H9 (cell line): ENCODE data around the gene IL12RB2. TPM values are rescaled to one million over a fixed set of nuclear protein-coding genes. Genes with fewer than 3 reads are reported as not detected.

Source experiments
- DNase-seq: peaks from one replicate; pipeline ENCODE4 v3.0.0-alpha.2; 2017
- H2AFZ ChIP-seq: one replicate; pipeline ENCODE4 v1.6.1; 2013; ENCODE audit warnings: mild to moderate bottlenecking, low read length, control low read depth, moderate library complexity
- H2AK5ac ChIP-seq: 2 replicates; pipeline ENCODE4 v1.6.1; 2013; ENCODE audit warnings: low read length, control low read depth, mixed read lengths; ENCODE audit not compliant: insufficient read length
- H2BK120ac ChIP-seq: one replicate; pipeline ENCODE4 v1.6.1; 2013; ENCODE audit warnings: low read depth, mild to moderate bottlenecking, low read length, control low read depth, inconsistent platforms; ENCODE audit not compliant: poor library complexity, severe bottlenecking
- H2BK12ac ChIP-seq: 2 replicates; pipeline ENCODE4 v1.6.1; 2013; ENCODE audit warnings: low read length, control low read depth, mixed read lengths, low read depth; ENCODE audit not compliant: insufficient read length
- H2BK15ac ChIP-seq: 2 replicates; pipeline ENCODE4 v1.6.1; 2013; ENCODE audit warnings: low read depth, low read length, control low read depth
- H2BK20ac ChIP-seq: one replicate; pipeline ENCODE4 v1.6.1; 2013; ENCODE audit warnings: low read depth, mild to moderate bottlenecking, low read length, control low read depth, inconsistent platforms; ENCODE audit not compliant: poor library complexity, severe bottlenecking
- H2BK5ac ChIP-seq: 2 replicates; pipeline ENCODE4 v1.6.1; 2013; ENCODE audit warnings: low read length, control low read depth, mixed read lengths; ENCODE audit not compliant: insufficient read length
- H3K14ac ChIP-seq: 2 replicates; pipeline ENCODE4 v1.6.1; 2013; ENCODE audit warnings: low read length, control low read depth; ENCODE audit not compliant: insufficient read depth
- H3K18ac ChIP-seq: 2 replicates; pipeline ENCODE4 v1.6.1; 2013; ENCODE audit warnings: low read depth, mild to moderate bottlenecking, mixed read lengths, low read length, control low read depth; ENCODE audit not compliant: insufficient read length
- H3K23ac ChIP-seq: 2 replicates; pipeline ENCODE4 v1.6.1; 2013; ENCODE audit warnings: low read length, control low read depth, mixed read lengths, low read depth; ENCODE audit not compliant: insufficient read length
- H3K23me2 ChIP-seq: 2 replicates; pipeline ENCODE4 v1.6.1; 2013; ENCODE audit warnings: low read depth, mild to moderate bottlenecking, mixed read lengths, low read length, control low read depth; ENCODE audit not compliant: insufficient read length, poor library complexity, severe bottlenecking
- H3K27ac ChIP-seq: 2 replicates; pipeline ENCODE4 v1.5.1; 2013; ENCODE audit warnings: low read length, control low read depth, mixed read lengths, low read depth; ENCODE audit not compliant: insufficient read length
- H3K27me3 ChIP-seq: 2 replicates; pipeline ENCODE4 v1.6.1; 2013; ENCODE audit warnings: low read length, control low read depth, inconsistent platforms; ENCODE audit not compliant: insufficient read depth
- H3K4ac ChIP-seq: 2 replicates; pipeline ENCODE4 v1.6.1; 2013; ENCODE audit warnings: low read depth, mild to moderate bottlenecking, control low read depth, inconsistent platforms, low read length, moderate library complexity
- H3K4me1 ChIP-seq: 2 replicates; pipeline ENCODE4 v1.6.1; 2013; ENCODE audit warnings: low read length, control low read depth, inconsistent platforms; ENCODE audit not compliant: insufficient read depth
- H3K4me2 ChIP-seq: 2 replicates; pipeline ENCODE4 v1.6.1; 2013; ENCODE audit warnings: low read length, control low read depth, mixed read lengths; ENCODE audit not compliant: insufficient read length, insufficient read depth
- H3K56ac ChIP-seq: 2 replicates; pipeline ENCODE4 v1.6.1; 2013; ENCODE audit warnings: low read depth, mild to moderate bottlenecking, mixed read lengths, low read length, control low read depth; ENCODE audit not compliant: insufficient read length
- H3K79me1 ChIP-seq: 2 replicates; pipeline ENCODE4 v1.6.1; 2013; ENCODE audit warnings: low read depth, mild to moderate bottlenecking, moderate library complexity, low read length, control low read depth, inconsistent platforms; ENCODE audit not compliant: insufficient read depth, poor library complexity, severe bottlenecking
- H3K79me2 ChIP-seq: 2 replicates; pipeline ENCODE4 v1.6.1; 2013; ENCODE audit warnings: low read length, control low read depth, inconsistent platforms; ENCODE audit not compliant: insufficient read depth
- H3K9ac ChIP-seq: 2 replicates; pipeline ENCODE4 v1.6.1; 2013; ENCODE audit warnings: low read length, control low read depth, mixed read lengths; ENCODE audit not compliant: insufficient read length; ENCODE audit errors: extremely low read depth
- H3K9me3 ChIP-seq: one replicate; pipeline ENCODE4 v1.6.1; 2013; ENCODE audit warnings: low read depth, low read length, inconsistent platforms; ENCODE audit not compliant: control insufficient read depth
- H3T11ph ChIP-seq: one replicate; pipeline ENCODE4 v1.6.1; 2013; ENCODE audit warnings: mild to moderate bottlenecking, low read length, control low read depth, inconsistent platforms
- H4K20me1 ChIP-seq: one replicate; pipeline ENCODE4 v1.6.1; 2013; ENCODE audit not compliant: control insufficient read depth, insufficient read length, insufficient read depth
- H4K5ac ChIP-seq: 2 replicates; pipeline ENCODE4 v1.6.1; 2013; ENCODE audit warnings: low read depth, mild to moderate bottlenecking, mixed read lengths, low read length, control low read depth; ENCODE audit not compliant: insufficient read length
- H4K8ac ChIP-seq: replicated peaks from 2 replicates; pipeline ENCODE4 v1.6.1; 2013; ENCODE audit warnings: low read length, control low read depth, mixed read lengths, low read depth; ENCODE audit not compliant: insufficient read length
- H4K91ac ChIP-seq: 2 replicates; pipeline ENCODE4 v1.6.1; 2013; ENCODE audit warnings: low read depth, mild to moderate bottlenecking, moderate library complexity, mixed read lengths, low read length, control low read depth; ENCODE audit not compliant: insufficient read length
- H3K27ac Mint-ChIP-seq, 3 experiments: 2 replicates in 2 of 3; 3 replicates in 1 of 3; pipeline ENCODE4 v1.8.0; 2020 to 2021; ENCODE audit warnings: mixed read lengths in 3 of 3, mild to moderate bottlenecking in 1 of 3, moderate library complexity in 1 of 3
- H3K27me3 Mint-ChIP-seq: 2 replicates; pipeline ENCODE4 v1.8.0; 2021; ENCODE audit warnings: low read depth, mild to moderate bottlenecking, moderate library complexity, mixed read lengths
- H3K36me3 Mint-ChIP-seq, 3 experiments: 2 replicates in 2 of 3; 3 replicates in 1 of 3; pipeline ENCODE4 v1.8.0; 2020 to 2021; ENCODE audit warnings: low read depth in 3 of 3, mixed read lengths in 3 of 3; ENCODE audit not compliant: insufficient read depth in 1 of 3
- H3K4me1 Mint-ChIP-seq, 2 experiments: 2 replicates each; pipeline ENCODE4 v1.8.0; 2020; ENCODE audit warnings: mixed read lengths in 2 of 2
- H3K4me3 Mint-ChIP-seq, 2 experiments: 2 replicates in 1 of 2; 3 replicates in 1 of 2; pipeline ENCODE4 v1.8.0; 2020 to 2021; ENCODE audit warnings: mild to moderate bottlenecking in 2 of 2, mixed read lengths in 2 of 2, moderate library complexity in 1 of 2
- H3K9me3 Mint-ChIP-seq, 2 experiments: 2 replicates in 1 of 2; 3 replicates in 1 of 2; pipeline ENCODE4 v1.8.0; 2020; ENCODE audit warnings: mild to moderate bottlenecking in 2 of 2, mixed read lengths in 2 of 2, moderate library complexity in 1 of 2
- CTCF ChIP-seq: fragments of 200-600 bp; sonication (generic); conservative IDR thresholded peaks from 3 replicates; pipeline ENCODE4 v1.8.0; 2021; ENCODE audit warnings: antibody characterized with exemption, mild to moderate bottlenecking
- WGBS: extraction: QIAGEN DNeasy Blood & Tissue Kit; methylation state at CpG from one replicate; pipeline ENCODE4 v1.1.7; 2013; ENCODE audit warnings: missing lambda C conversion rate, low lambda C conversion rate, mixed read lengths; ENCODE audit not compliant: insufficient read length; ENCODE audit errors: extremely low coverage; 5-methylcytosine and 5-hydroxymethylcytosine counted together
- total RNA-seq: library from RNA; stranded (reverse); gene quantifications from 2 replicates; pipeline ENCODE4 v1.2.1, GENCODE V29; 2021

The IL12RB2 gene
- total RNA-seq, 1 experiment from 2014 or later = 0.77 TPM

GRCh38 chr1:67314696-67315095, 7.0 kb downstream of the IL12RB2 start:
- no peak for TF ChIP-seq CTCF
- no peak overlapping the region for H2BK120ac ChIP-seq
- DNase-seq = no peak
- no peak overlapping the region for H3K27ac ChIP-seq
- H3K36me3 Mint-ChIP-seq = peaks cover 0 to 1% (median 0%) of the 10 kb centered on the region in 3 experiments; a peak in 2 of 7 replicates
- H3K56ac ChIP-seq = no peak overlapping the region
- H3K4me1 ChIP-seq = no peaks in the 10 kb centered on the region
- no peak overlapping the region for H3K23ac ChIP-seq
- no peak overlapping the region for H3K18ac ChIP-seq
- H3K9ac ChIP-seq = no peak overlapping the region
- peaks cover 0 to under 1% of the 10 kb centered on the region in 2 experiments; a peak in 1 of 5 replicates for H3K9me3 Mint-ChIP-seq
- no peak overlapping the region for H4K5ac ChIP-seq
- no peak overlapping the region for H2BK15ac ChIP-seq
- no peaks in the 10 kb centered on the region for H3K79me1 ChIP-seq
- no peaks in the 10 kb centered on the region for H3K79me2 ChIP-seq
- H3T11ph ChIP-seq = no peak overlapping the region
- H3K27me3 ChIP-seq = no peaks in the 10 kb centered on the region
- H2BK5ac ChIP-seq = no peak overlapping the region
- H4K91ac ChIP-seq = no peak overlapping the region
- H3K9me3 ChIP-seq = no peaks in the 10 kb centered on the region
- H2BK20ac ChIP-seq = no peak overlapping the region
- no peak overlapping the region for H3K14ac ChIP-seq
- H3K27ac Mint-ChIP-seq = no peak overlapping the region
- no peak overlapping the region for H2AK5ac ChIP-seq
- no peak overlapping the region for H2BK12ac ChIP-seq
- H3K4ac ChIP-seq = no peak overlapping the region
- no peaks in the 10 kb centered on the region for H3K23me2 ChIP-seq
- no peak overlapping the region for H2AFZ ChIP-seq
- no peak overlapping the region for H3K4me2 ChIP-seq
- no CpG with 5 or more reads among the region's 5 CpGs for WGBS
- H3K27me3 Mint-ChIP-seq = peaks cover 28% of the 10 kb centered on the region
- no peak overlapping the region for H3K4me3 Mint-ChIP-seq
- peaks cover 8 to 17% of the 10 kb centered on the region in 2 experiments for H3K4me1 Mint-ChIP-seq
- H4K20me1 ChIP-seq = no peaks in the 10 kb centered on the region
- no peak overlapping the region for H4K8ac ChIP-seq
